Naive thymus-derived CD8-positive, alpha-beta T cell (primary cell): Measurements from ENCODE around the gene CPED1. TPM values are rescaled to one million over a fixed set of nuclear protein-coding genes. Genes with fewer than 3 reads are reported as not detected.
A peak's percentile ranks its signal among the peaks of the same experiment; 100 is the strongest.

Experiments used
- ATAC-seq, 2 donors: fragments of 150-1000 bp; cut with Tn5 transposase in 1 of 2; sonication (Bioruptor Pico), chemical (Tn5 transposase) in 1 of 2; 1 replicate in 1 of 2; 2 replicates in 1 of 2; pipeline ENCODE4 v1.10.0; 2021; ENCODE audit warnings: mild to moderate bottlenecking in 2 of 2, moderate library complexity in 2 of 2
- POLR2A ChIA-PET: fragments of 350-600 bp; sonication (Branson Sonifier 250); formaldehyde crosslinking; loops from one replicate; lab custom pipeline; 2021; ENCODE audit warnings: antibody characterized with exemption; lab: Charles Lee
- DNase-seq, 10 donors: peaks; one replicate each; pipeline versions ENCODE4 v3.0.0 to v3.0.0-alpha.2; 2020 to 2022
- H3K27ac Mint-ChIP-seq, 10 donors: one replicate each; pipeline ENCODE4 v1.8.0; 2020 to 2022; ENCODE audit warnings: mild to moderate bottlenecking in 10 of 10, mixed read lengths in 10 of 10, moderate library complexity in 4 of 10, inconsistent platforms in 1 of 10
- H3K27me3 Mint-ChIP-seq, 5 donors: one replicate each; pipeline ENCODE4 v1.8.0; 2021 to 2022; ENCODE audit warnings: mixed read lengths in 5 of 5
- H3K36me3 Mint-ChIP-seq, 3 donors: one replicate each; pipeline ENCODE4 v1.8.0; 2020 to 2022; ENCODE audit warnings: mixed read lengths in 3 of 3, mild to moderate bottlenecking in 2 of 3, inconsistent platforms in 1 of 3
- H3K4me1 Mint-ChIP-seq, 4 donors: one replicate each; pipeline ENCODE4 v1.8.0; 2021 to 2022; ENCODE audit warnings: mixed read lengths in 4 of 4
- H3K4me3 Mint-ChIP-seq, 10 donors: one replicate each; pipeline ENCODE4 v1.8.0; 2020 to 2022; ENCODE audit warnings: mild to moderate bottlenecking in 10 of 10, mixed read lengths in 10 of 10, moderate library complexity in 6 of 10, inconsistent platforms in 1 of 10
- H3K9me3 Mint-ChIP-seq, 9 donors: one replicate each; pipeline ENCODE4 v1.8.0; 2020 to 2022; ENCODE audit warnings: mixed read lengths in 9 of 9, mild to moderate bottlenecking in 3 of 9, inconsistent platforms in 1 of 9, moderate library complexity in 1 of 9
- polyA plus RNA-seq, 3 donors: library from polyadenylated mRNA; unstranded; fragments of 300-500 nt; fragmentation: Illumina TruSeq; gene quantifications; one replicate each; pipeline ENCODE4 v1.2.3, GENCODE V29; 2021
- total RNA-seq, 8 experiments: library from RNA in 2 of 8; stranded (reverse) in 2 of 8; gene quantifications; one replicate each; pipeline ENCODE4 v1.2.3 and lab custom pipeline; 2021 to 2026

Gene CPED1
- total and polyA plus RNA-seq, 5 experiments from 2014 or later = not detected

- H3K4me3 Mint-ChIP-seq = no peak overlapping the region
- no peak overlapping the region for H3K27ac Mint-ChIP-seq
- no peaks in the 10 kb centered on the region for H3K4me1 Mint-ChIP-seq
- no peaks in the 10 kb centered on the region for H3K36me3 Mint-ChIP-seq
- DNase-seq (no peak), ATAC-seq (no peak)
- POLR2A ChIA-PET = no interaction called here
- H3K9me3 Mint-ChIP-seq = peaks cover 0 to 2% (median 0%) of the 10 kb centered on the region in 9 donors
- H3K27me3 Mint-ChIP-seq = peaks cover 3 to 10% (median 4%) of the 10 kb centered on the region in 5 donors
Measured at GRCh38 chr7:121042899-121043298, 54.4 kb downstream of the CPED1 start.

GRCh38 chr7:121043314-121044234 lies 55.1 kb downstream of the CPED1 start:
- no peak for DNase-seq
- H3K27ac Mint-ChIP-seq = peak overlapping the region in 1 of 10 donors; percentile 62
- H3K27me3 Mint-ChIP-seq = peaks cover 5 to 12% (median 8%) of the 10 kb centered on the region in 5 donors
- H3K36me3 Mint-ChIP-seq = no peaks in the 10 kb centered on the region
- no peak overlapping the region for H3K4me3 Mint-ChIP-seq
- peaks cover 0 to 4% (median 0%) of the 10 kb centered on the region in 9 donors for H3K9me3 Mint-ChIP-seq
- no peaks in the 10 kb centered on the region for H3K4me1 Mint-ChIP-seq
- ATAC-seq = no peak
- POLR2A ChIA-PET = no interaction called here

- H3K36me3 Mint-ChIP-seq = no peaks in the 10 kb centered on the region
- no peak overlapping the region for H3K4me3 Mint-ChIP-seq
- no peak overlapping the region for H3K27ac Mint-ChIP-seq
- H3K4me1 Mint-ChIP-seq = no peaks in the 10 kb centered on the region
- H3K27me3 Mint-ChIP-seq = peaks cover 5 to 13% (median 8%) of the 10 kb centered on the region in 5 donors
- ATAC-seq (no peak), DNase-seq (no peak)
- POLR2A ChIA-PET = no interaction called here
- peaks cover 0 to 4% (median 0%) of the 10 kb centered on the region in 9 donors for H3K9me3 Mint-ChIP-seq
Measured at GRCh38 chr7:121045090-121045489, 56.6 kb downstream of the CPED1 start.

GRCh38 chr7:121046009-121046408 lies 57.5 kb downstream of the CPED1 start:
- POLR2A ChIA-PET = no interaction called here
- DNase-seq (no peak), ATAC-seq (no peak)
- no peaks in the 10 kb centered on the region for H3K36me3 Mint-ChIP-seq
- H3K27me3 Mint-ChIP-seq = peaks cover 6 to 13% (median 8%) of the 10 kb centered on the region in 5 donors
- H3K9me3 Mint-ChIP-seq = peaks cover 0 to 4% (median 0%) of the 10 kb centered on the region in 9 donors
- H3K27ac Mint-ChIP-seq = no peak overlapping the region
- no peaks in the 10 kb centered on the region for H3K4me1 Mint-ChIP-seq
- H3K4me3 Mint-ChIP-seq = no peak overlapping the region

- H3K36me3 Mint-ChIP-seq = no peaks in the 10 kb centered on the region
- no peak overlapping the region for H3K27ac Mint-ChIP-seq
- H3K4me3 Mint-ChIP-seq = no peak overlapping the region
- peaks cover 0 to 4% (median 0%) of the 10 kb centered on the region in 9 donors for H3K9me3 Mint-ChIP-seq
- DNase-seq (no peak), ATAC-seq (no peak)
- H3K4me1 Mint-ChIP-seq = no peaks in the 10 kb centered on the region
- peaks cover 3 to 13% (median 8%) of the 10 kb centered on the region in 5 donors for H3K27me3 Mint-ChIP-seq
- POLR2A ChIA-PET = no interaction called here
Measured at GRCh38 chr7:121046893-121047468, 58.5 kb downstream of the CPED1 start.

GRCh38 chr7:121048195-121048594 lies 59.7 kb downstream of the CPED1 start:
- ATAC-seq (no peak), DNase-seq (no peak)
- Mint-ChIP-seq H3K4me3 (no peak overlapping the region), H3K36me3 (no peaks in the 10 kb centered on the region), H3K27ac (peak overlapping the region in 1 of 10 donors; percentile 36), H3K27me3 (peaks cover 6 to 13% (median 11%) of the 10 kb centered on the region in 5 donors), H3K9me3 (peaks cover 0 to 4% (median 0%) of the 10 kb centered on the region in 9 donors), H3K4me1 (no peaks in the 10 kb centered on the region)
- POLR2A ChIA-PET = no interaction called here

GRCh38 chr7:121049028-121049791 lies 60.7 kb downstream of the CPED1 start:
- no peak overlapping the region for H3K27ac Mint-ChIP-seq
- no peaks in the 10 kb centered on the region for H3K36me3 Mint-ChIP-seq
- H3K27me3 Mint-ChIP-seq = peaks cover 5 to 13% (median 11%) of the 10 kb centered on the region in 5 donors
- peaks cover 0 to 4% (median 0%) of the 10 kb centered on the region in 9 donors for H3K9me3 Mint-ChIP-seq
- DNase-seq (no peak), ATAC-seq (no peak)
- POLR2A ChIA-PET = interaction anchor here (0.6 kb wide), 1 partner anchor 99 kb away, joined by 5 read pairs; the partner anchor contains the start of gene ING3
- no peak overlapping the region for H3K4me3 Mint-ChIP-seq
- no peaks in the 10 kb centered on the region for H3K4me1 Mint-ChIP-seq

- no peak overlapping the region for H3K27ac Mint-ChIP-seq
- no peak for DNase-seq
- POLR2A ChIA-PET = interaction anchor here (0.6 kb wide), 1 partner anchor 100 kb away, joined by 5 read pairs; the partner anchor contains the start of gene ING3
- H3K4me1 Mint-ChIP-seq = no peaks in the 10 kb centered on the region
- H3K36me3 Mint-ChIP-seq = no peaks in the 10 kb centered on the region
- H3K27me3 Mint-ChIP-seq = peaks cover 5 to 13% (median 11%) of the 10 kb centered on the region in 5 donors
- ATAC-seq = no peak
- no peak overlapping the region for H3K4me3 Mint-ChIP-seq
- H3K9me3 Mint-ChIP-seq = peaks cover 0 to 4% (median 0%) of the 10 kb centered on the region in 9 donors
Measured at GRCh38 chr7:121049897-121050296, 61.4 kb downstream of the CPED1 start.

- ATAC-seq = no peak
- POLR2A ChIA-PET = no interaction called here
- no peak overlapping the region for H3K27ac Mint-ChIP-seq
- H3K9me3 Mint-ChIP-seq = no peaks in the 10 kb centered on the region
- H3K27me3 Mint-ChIP-seq = peaks cover 2 to 10% (median 5%) of the 10 kb centered on the region in 5 donors
- no peaks in the 10 kb centered on the region for H3K4me1 Mint-ChIP-seq
- no peaks in the 10 kb centered on the region for H3K36me3 Mint-ChIP-seq
- no peak for DNase-seq
- H3K4me3 Mint-ChIP-seq = no peak overlapping the region
Measured at GRCh38 chr7:121053219-121053618, 64.7 kb downstream of the CPED1 start.

- H3K4me1 Mint-ChIP-seq = no peaks in the 10 kb centered on the region
- no peak overlapping the region for H3K4me3 Mint-ChIP-seq
- DNase-seq = no peak
- POLR2A ChIA-PET = interaction anchor here (0.6 kb wide), 1 partner anchor 48 kb away, joined by 3 read pairs; no protein-coding TSS in a partner anchor
- ATAC-seq = no peak
- peaks cover 0 to 10% (median 3%) of the 10 kb centered on the region in 5 donors for H3K27me3 Mint-ChIP-seq
- no peaks in the 10 kb centered on the region for H3K36me3 Mint-ChIP-seq
- H3K9me3 Mint-ChIP-seq = no peaks in the 10 kb centered on the region
- no peak overlapping the region for H3K27ac Mint-ChIP-seq
Measured at GRCh38 chr7:121054925-121055324, 66.4 kb downstream of the CPED1 start.

GRCh38 chr7:121057878-121058277 lies 69.4 kb downstream of the CPED1 start:
- ATAC-seq (no peak), DNase-seq (no peak)
- POLR2A ChIA-PET = no interaction called here
- no peaks in the 10 kb centered on the region for H3K4me1 Mint-ChIP-seq
- H3K4me3 Mint-ChIP-seq = no peak overlapping the region
- no peak overlapping the region for H3K27ac Mint-ChIP-seq
- H3K27me3 Mint-ChIP-seq = peaks cover 2 to 7% (median 5%) of the 10 kb centered on the region in 5 donors
- no peaks in the 10 kb centered on the region for H3K9me3 Mint-ChIP-seq
- H3K36me3 Mint-ChIP-seq = no peaks in the 10 kb centered on the region

GRCh38 chr7:121058975-121059374 lies 70.5 kb downstream of the CPED1 start:
- ATAC-seq (no peak), DNase-seq (no peak)
- Mint-ChIP-seq H3K9me3 (no peaks in the 10 kb centered on the region), H3K4me1 (no peaks in the 10 kb centered on the region), H3K27me3 (peaks cover 3 to 9% (median 7%) of the 10 kb centered on the region in 5 donors), H3K4me3 (no peak overlapping the region), H3K27ac (no peak overlapping the region), H3K36me3 (no peaks in the 10 kb centered on the region)
- POLR2A ChIA-PET = no interaction called here
